Activated CD8-positive, alpha-beta T cell treated with anti-CD3 and anti-CD28 coated beads for 36 hours (primary cell): ENCODE measurements around the gene B3GNT8. TPM values are rescaled to one million over a fixed set of nuclear protein-coding genes. Genes with fewer than 3 reads are reported as not detected.

Experiments
- ATAC-seq: fragments of 200-7000 bp; cut with Tn5 transposase; one replicate; pipeline ENCODE4 v1.10.0; 2021; ENCODE audit warnings: mild to moderate bottlenecking, moderate library complexity
- CTCF ChIA-PET: fragments of 350-600 bp; sonication (Branson Sonifier 250); formaldehyde crosslinking; loops from one replicate; lab custom pipeline; 2021; ENCODE audit warnings: antibody characterized with exemption; lab: Charles Lee
- POLR2A ChIA-PET: fragments of 350-600 bp; sonication (Branson Sonifier 250); formaldehyde crosslinking; loops from one replicate; lab custom pipeline; 2021; ENCODE audit warnings: antibody characterized with exemption; lab: Charles Lee
- DNase-seq: peaks from one replicate; pipeline ENCODE4 v3.0.0-alpha.2; 2020
- H3K27ac Mint-ChIP-seq: one replicate; pipeline ENCODE4 v1.8.0; 2021; ENCODE audit warnings: mild to moderate bottlenecking, mixed read lengths
- H3K27me3 Mint-ChIP-seq: one replicate; pipeline ENCODE4 v1.8.0; 2021; ENCODE audit warnings: mixed read lengths
- H3K36me3 Mint-ChIP-seq: one replicate; pipeline ENCODE4 v1.8.0; 2021; ENCODE audit warnings: low read depth, mixed read lengths
- H3K4me1 Mint-ChIP-seq: one replicate; pipeline ENCODE4 v1.8.0; 2021; ENCODE audit warnings: low read depth, mixed read lengths
- H3K4me3 Mint-ChIP-seq: one replicate; pipeline ENCODE4 v1.8.0; 2021; ENCODE audit warnings: mild to moderate bottlenecking, moderate library complexity, mixed read lengths
- H3K9me3 Mint-ChIP-seq: one replicate; pipeline ENCODE4 v1.8.0; 2021; ENCODE audit warnings: mixed read lengths
- intact Hi-C: fragments of 100-400 bp; cut with micrococcal nuclease; formaldehyde crosslinking; loops from one replicate; pipeline ENCODE4 v1.10.0; 2022
- total RNA-seq, 2 experiments: library from RNA; stranded (reverse); gene quantifications; one replicate each; pipeline ENCODE4 v1.2.3, GENCODE V29; 2021
- TF ChIP-seq, protein P1 (sequence below): fragments of 200-600 bp; IDR thresholded peaks from one replicate; pipeline ENCODE4 v1.8.0; 2022; ENCODE audit warnings: antibody characterized with exemption, mild to moderate bottlenecking

The B3GNT8 gene
- total RNA-seq, 2 experiments from 2014 or later = 0.59 to 1.1 TPM

DNA sequence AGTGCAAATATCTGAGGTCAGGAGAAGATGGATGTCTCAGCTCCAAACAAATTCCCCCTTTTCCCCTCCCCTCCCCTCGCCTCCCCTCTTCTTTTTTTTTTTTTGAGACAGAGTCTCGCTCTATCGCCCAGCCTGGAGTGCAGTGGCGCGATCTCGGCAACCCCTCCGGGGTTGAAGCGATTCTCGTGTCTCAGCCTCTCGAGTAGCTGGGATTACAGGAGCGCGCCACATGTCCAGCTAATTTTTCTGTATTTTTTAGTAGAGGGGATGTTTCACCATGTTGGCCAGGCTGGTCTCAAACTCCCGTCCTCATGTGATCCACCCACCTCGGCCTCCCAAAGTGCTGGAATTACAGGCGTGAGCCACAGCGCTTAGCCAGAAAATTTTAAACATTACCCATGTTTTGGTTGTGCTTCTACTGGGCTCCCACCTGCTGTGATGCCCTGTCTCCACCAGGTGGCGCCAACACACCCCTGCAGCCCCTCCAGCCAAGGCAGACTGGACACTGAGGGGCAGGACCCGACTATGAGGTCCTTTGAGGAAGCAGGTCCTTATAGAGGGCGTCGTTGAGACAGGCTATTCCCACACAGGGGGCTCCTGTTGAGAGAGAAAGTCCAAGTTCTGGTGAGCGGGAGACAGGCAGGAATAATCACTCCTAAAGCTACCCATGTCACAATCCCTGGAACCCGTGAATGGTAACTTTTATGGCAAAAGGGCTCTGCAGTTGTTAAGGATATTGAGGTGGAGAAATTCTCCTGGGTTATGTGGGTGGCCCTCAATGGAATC is 22.1 kb upstream of the B3GNT8 start:
- Mint-ChIP-seq H3K36me3 (no peaks in the 10 kb centered on the region), H3K27me3 (peaks cover 9% of the 10 kb centered on the region), H3K4me1 (no peaks in the 10 kb centered on the region), H3K9me3 (no peaks in the 10 kb centered on the region), H3K27ac (no peak overlapping the region), H3K4me3 (peak overlapping the region; percentile 62)
- peak; percentile 96 for ATAC-seq
- ChIA-PET CTCF (interaction anchor here (0.6 to 15.6 kb wide), 40 partner anchors 8 to 304 kb away, joined by 3 to 272 read pairs (median 6); partner anchors contain the start of genes B3GNT8, CEACAM21 and DMAC2), POLR2A (interaction anchor here (0.6 to 4.0 kb wide), 6 partner anchors 9 to 163 kb away, joined by 3 to 14 read pairs (median 3); partner anchors contain the start of genes CEACAM21 and DMAC2)
- peak; percentile 79 for DNase-seq
- TF ChIP-seq, protein P1, sequence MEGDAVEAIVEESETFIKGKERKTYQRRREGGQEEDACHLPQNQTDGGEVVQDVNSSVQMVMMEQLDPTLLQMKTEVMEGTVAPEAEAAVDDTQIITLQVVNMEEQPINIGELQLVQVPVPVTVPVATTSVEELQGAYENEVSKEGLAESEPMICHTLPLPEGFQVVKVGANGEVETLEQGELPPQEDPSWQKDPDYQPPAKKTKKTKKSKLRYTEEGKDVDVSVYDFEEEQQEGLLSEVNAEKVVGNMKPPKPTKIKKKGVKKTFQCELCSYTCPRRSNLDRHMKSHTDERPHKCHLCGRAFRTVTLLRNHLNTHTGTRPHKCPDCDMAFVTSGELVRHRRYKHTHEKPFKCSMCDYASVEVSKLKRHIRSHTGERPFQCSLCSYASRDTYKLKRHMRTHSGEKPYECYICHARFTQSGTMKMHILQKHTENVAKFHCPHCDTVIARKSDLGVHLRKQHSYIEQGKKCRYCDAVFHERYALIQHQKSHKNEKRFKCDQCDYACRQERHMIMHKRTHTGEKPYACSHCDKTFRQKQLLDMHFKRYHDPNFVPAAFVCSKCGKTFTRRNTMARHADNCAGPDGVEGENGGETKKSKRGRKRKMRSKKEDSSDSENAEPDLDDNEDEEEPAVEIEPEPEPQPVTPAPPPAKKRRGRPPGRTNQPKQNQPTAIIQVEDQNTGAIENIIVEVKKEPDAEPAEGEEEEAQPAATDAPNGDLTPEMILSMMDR = peak; percentile 97
- intact Hi-C loops = loop anchor here (5.0 kb wide), 1 partner anchor 123 kb away; no protein-coding TSS in a partner anchor

DNA sequence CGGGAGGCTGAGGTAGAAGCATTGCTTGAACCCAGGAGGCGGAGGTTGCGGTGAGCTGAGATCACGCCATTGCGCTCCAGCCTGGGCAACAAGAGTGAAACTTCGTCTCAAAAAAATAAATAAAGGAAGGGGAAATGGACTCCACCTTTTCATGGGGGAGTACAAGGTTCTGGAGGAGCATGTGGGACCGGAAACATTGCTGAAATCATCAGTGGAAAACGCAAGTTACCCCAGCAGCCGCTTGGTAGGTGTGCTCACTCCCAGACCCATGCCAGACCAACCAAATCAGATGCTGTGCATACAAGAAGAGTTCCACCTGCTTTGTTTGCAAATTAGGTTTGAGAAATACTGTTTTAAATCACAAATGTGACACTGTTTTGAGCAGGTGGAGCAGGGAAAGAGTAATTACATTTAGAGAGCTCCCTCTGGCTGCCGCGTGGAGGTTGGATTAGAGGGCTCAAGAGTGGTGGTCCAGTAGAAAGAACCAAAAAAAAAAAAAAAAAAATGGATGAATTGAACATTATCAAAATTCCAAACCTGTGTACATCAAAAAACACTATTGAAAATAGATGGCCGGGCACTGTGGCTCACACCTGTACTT is 20.7 kb upstream of the B3GNT8 start:
- no peak overlapping the region for H3K4me3 Mint-ChIP-seq
- CTCF ChIA-PET = interaction anchor here (1.2 to 15.6 kb wide), 15 partner anchors 8 to 306 kb away, joined by 3 to 272 read pairs (median 13); partner anchors contain the start of genes B3GNT8, CEACAM21 and DMAC2
- no peak for DNase-seq
- POLR2A ChIA-PET = interaction anchor here (0.7 to 4.0 kb wide), 3 partner anchors 8 to 373 kb away, joined by 3 to 14 read pairs (median 3); partner anchors contain the start of gene DMAC2
- H3K36me3 Mint-ChIP-seq = no peaks in the 10 kb centered on the region
- H3K4me1 Mint-ChIP-seq = no peaks in the 10 kb centered on the region
- no peak for ATAC-seq
- TF ChIP-seq, protein P1 = no peak
- H3K27ac Mint-ChIP-seq = no peak overlapping the region
- H3K27me3 Mint-ChIP-seq = peaks cover 10% of the 10 kb centered on the region
- intact Hi-C loops = loop anchor here (5.0 kb wide), 1 partner anchor 124 kb away; no protein-coding TSS in a partner anchor
- H3K9me3 Mint-ChIP-seq = no peaks in the 10 kb centered on the region

DNA sequence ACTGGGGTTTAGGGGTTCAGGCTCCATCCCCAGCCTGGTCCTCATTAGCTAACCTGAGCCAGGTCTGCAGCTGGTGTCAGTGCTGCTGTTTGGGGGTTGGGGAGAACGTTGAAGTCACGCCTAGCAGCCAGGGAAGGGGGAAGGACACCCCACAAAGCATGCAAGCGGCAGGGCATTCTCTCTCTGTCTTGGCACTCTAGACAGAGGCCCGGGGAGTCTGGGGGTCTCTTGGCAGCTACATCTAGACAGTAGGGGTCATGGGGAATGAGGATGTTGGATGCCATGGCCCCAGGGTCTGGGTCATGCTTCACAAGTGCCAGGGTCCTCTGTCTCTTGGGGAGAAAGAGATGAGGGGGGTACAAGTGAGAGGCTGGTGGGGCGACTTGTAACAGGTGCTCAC is 18.4 kb upstream of the B3GNT8 start:
- no peaks in the 10 kb centered on the region for H3K9me3 Mint-ChIP-seq
- H3K4me1 Mint-ChIP-seq = no peaks in the 10 kb centered on the region
- DNase-seq (no peak), ATAC-seq (no peak)
- CTCF ChIA-PET = interaction anchor here (1.4 to 15.6 kb wide), 2 partner anchors 93 to 124 kb away, joined by 3 to 272 read pairs; partner anchors contain the start of gene CEACAM21
- peaks cover 10% of the 10 kb centered on the region for H3K27me3 Mint-ChIP-seq
- intact Hi-C loops = loop anchor here (5.0 kb wide), 1 partner anchor 127 kb away; no protein-coding TSS in a partner anchor
- H3K36me3 Mint-ChIP-seq = no peaks in the 10 kb centered on the region
- no peak overlapping the region for H3K27ac Mint-ChIP-seq
- POLR2A ChIA-PET = no interaction called here
- no peak overlapping the region for H3K4me3 Mint-ChIP-seq
- TF ChIP-seq, protein P1 = no peak

DNA sequence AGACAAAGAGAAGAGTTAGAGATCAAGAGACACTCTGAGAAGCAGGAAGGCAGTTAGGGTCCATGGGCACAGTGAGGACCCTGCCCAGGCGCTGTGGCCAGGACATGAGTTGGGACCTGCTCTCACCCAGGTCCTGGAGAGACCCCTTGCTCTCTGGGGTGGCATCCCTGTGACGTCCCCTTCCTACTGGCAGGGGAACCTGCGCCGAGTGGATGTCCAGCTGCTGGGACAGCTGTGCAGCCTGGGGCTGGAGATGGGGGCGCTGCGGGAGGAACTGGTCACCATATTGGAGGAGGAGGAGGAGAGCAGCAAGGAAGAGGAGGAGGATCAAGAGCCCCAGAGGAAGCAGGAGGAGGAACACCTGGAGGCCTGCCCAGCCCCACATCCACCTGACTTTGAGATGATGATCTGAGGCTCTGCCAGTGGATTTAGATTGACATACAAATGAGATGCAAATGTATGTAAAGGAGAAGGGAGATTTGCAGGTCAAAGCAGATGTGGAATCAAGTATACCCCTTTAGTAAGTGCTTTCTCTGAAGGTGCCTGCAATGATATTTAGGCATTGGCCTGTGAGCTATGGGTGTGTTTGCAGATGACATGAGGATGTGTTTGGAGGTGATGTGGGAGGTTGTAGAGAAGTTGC is 16.8 kb upstream of the B3GNT8 start:
- Mint-ChIP-seq H3K4me1 (peaks cover 3% of the 10 kb centered on the region), H3K27me3 (peaks cover 10% of the 10 kb centered on the region), H3K4me3 (no peak overlapping the region), H3K36me3 (no peaks in the 10 kb centered on the region), H3K27ac (no peak overlapping the region), H3K9me3 (no peaks in the 10 kb centered on the region)
- intact Hi-C loops = no loop called here
- ChIA-PET POLR2A (no interaction called here), CTCF (interaction anchor here (1.0 to 15.6 kb wide), 2 partner anchors 126 to 153 kb away, joined by 3 to 272 read pairs; partner anchors contain the start of gene CEACAM21)
- DNase-seq (no peak), ATAC-seq (no peak)
- TF ChIP-seq, protein P1 = no peak
